Endodermal cell (in vitro differentiated cells): ENCODE results near the gene ZNF281. TPM values are rescaled to one million over a fixed set of nuclear protein-coding genes. Genes with fewer than 3 reads are reported as not detected.

ENCODE experiments used
- DNase-seq: peaks from one replicate; pipeline ENCODE4 v3.0.0-alpha.2; 2017
- H3K27ac ChIP-seq: 2 replicates; pipeline ENCODE4 v1.5.1; 2013; ENCODE audit warnings: mild to moderate bottlenecking, low read depth, low read length, moderate library complexity
- H3K27me3 ChIP-seq: 2 replicates; pipeline ENCODE4 v1.6.1; 2013; ENCODE audit warnings: mild to moderate bottlenecking, low read length, moderate library complexity; ENCODE audit not compliant: insufficient read depth, control insufficient read depth, poor library complexity, severe bottlenecking
- H3K36me3 ChIP-seq: 2 replicates; pipeline ENCODE4 v1.7.0; 2013; ENCODE audit warnings: mild to moderate bottlenecking, low read length, moderate library complexity; ENCODE audit not compliant: control insufficient read depth, insufficient read depth
- H3K4me1 ChIP-seq: one replicate; pipeline ENCODE4 v1.7.0; 2013; ENCODE audit warnings: low read length; ENCODE audit not compliant: control insufficient read depth, insufficient read depth
- H3K4me3 ChIP-seq: 2 replicates; pipeline ENCODE4 v1.5.1; 2013; ENCODE audit warnings: mild to moderate bottlenecking, low read length, moderate library complexity
- H3K9ac ChIP-seq: 2 replicates; pipeline ENCODE4 v1.6.1; 2013; ENCODE audit warnings: mild to moderate bottlenecking, low read length, moderate library complexity; ENCODE audit not compliant: poor library complexity, severe bottlenecking; ENCODE audit errors: extremely low read depth
- H3K9me3 ChIP-seq: 2 replicates; pipeline ENCODE4 v1.6.1; 2013; ENCODE audit warnings: mild to moderate bottlenecking, low read length, moderate library complexity; ENCODE audit not compliant: control insufficient read depth
- H3K27ac Mint-ChIP-seq: 2 replicates; pipeline ENCODE4 v1.8.0; 2020; ENCODE audit warnings: mixed read lengths
- H3K27me3 Mint-ChIP-seq: 2 replicates; pipeline ENCODE4 v1.8.0; 2021; ENCODE audit warnings: mild to moderate bottlenecking, mixed read lengths; ENCODE audit not compliant: insufficient read depth
- H3K36me3 Mint-ChIP-seq: 2 replicates; pipeline ENCODE4 v1.8.0; 2020; ENCODE audit warnings: low read depth, mixed read lengths
- H3K4me1 Mint-ChIP-seq: 2 replicates; pipeline ENCODE4 v1.8.0; 2020; ENCODE audit warnings: mixed read lengths
- H3K4me3 Mint-ChIP-seq: 2 replicates; pipeline ENCODE4 v1.8.0; 2020; ENCODE audit warnings: mild to moderate bottlenecking, moderate library complexity, mixed read lengths
- H3K9me3 Mint-ChIP-seq: 2 replicates; pipeline ENCODE4 v1.8.0; 2020; ENCODE audit warnings: mild to moderate bottlenecking, mixed read lengths
- CTCF ChIP-seq: fragments of 200-600 bp; sonication (generic); conservative IDR thresholded peaks from 2 replicates; pipeline ENCODE4 v1.5.0; 2021; ENCODE audit warnings: antibody characterized with exemption, mild to moderate bottlenecking
- WGBS, 2 experiments: methylation state at CpG; one replicate each; pipeline versions ENCODE4 v1.1.5 to v1.1.7; 2013; ENCODE audit warnings: missing lambda C conversion rate in 2 of 2, mixed read lengths in 1 of 2; ENCODE audit not compliant: insufficient coverage in 1 of 2, insufficient read length in 1 of 2; 5-methylcytosine and 5-hydroxymethylcytosine counted together
- total RNA-seq, 2 donors: library from RNA; stranded (reverse); fragmentation: NEBNext Ultra II Directional in 1 of 2; extraction: Animal tissue kit (Norgen Biotek cat#: 25700) in 1 of 2; gene quantifications; 2 replicates in 1 of 2; 3 replicates in 1 of 2; pipeline ENCODE4 v1.2.1, GENCODE V29; 2021

The ZNF281 gene
- total RNA-seq, 2 donors from 2014 or later = 51.7 to 61.1 TPM

GRCh38 chr1:200406161-200406797, 3.6 kb downstream of the ZNF281 start:
- Histone ChIP-seq H3K9me3 (no peaks in the 10 kb centered on the region), H3K4me1 (peaks cover 2% of the 10 kb centered on the region), H3K27ac (no peak overlapping the region), H3K27me3 (no peaks in the 10 kb centered on the region), H3K9ac (peak overlapping the region; percentile 5), H3K4me3 (peak overlapping the region; percentile 93), H3K36me3 (peaks cover 78% of the 10 kb centered on the region)
- Mint-ChIP-seq H3K36me3 (peaks cover 65% of the 10 kb centered on the region), H3K4me1 (peaks cover 66% of the 10 kb centered on the region), H3K9me3 (no peaks in the 10 kb centered on the region), H3K27ac (no peak overlapping the region), H3K4me3 (peak overlapping the region; percentile 91), H3K27me3 (no peaks in the 10 kb centered on the region)
- TF ChIP-seq CTCF = no peak
- no peak for DNase-seq
- WGBS, 2 experiments = 80 to 89% methylated on average over 3 to 5 of the region's 8 CpGs

- TF ChIP-seq CTCF = no peak
- no peaks in the 10 kb centered on the region for H3K27me3 ChIP-seq
- no peak overlapping the region for H3K27ac Mint-ChIP-seq
- no peaks in the 10 kb centered on the region for H3K27me3 Mint-ChIP-seq
- H3K4me1 Mint-ChIP-seq = peaks cover 65% of the 10 kb centered on the region
- H3K9ac ChIP-seq = no peak overlapping the region
- H3K36me3 Mint-ChIP-seq = peaks cover 65% of the 10 kb centered on the region
- H3K4me3 Mint-ChIP-seq = peak overlapping the region; percentile 91
- H3K4me3 ChIP-seq = peak overlapping the region; percentile 93
- peaks cover 84% of the 10 kb centered on the region for H3K36me3 ChIP-seq
- H3K9me3 Mint-ChIP-seq = no peaks in the 10 kb centered on the region
- no peaks in the 10 kb centered on the region for H3K9me3 ChIP-seq
- 96 to 100% methylated on average over 2 of the region's 2 CpGs for WGBS, 2 experiments
- peaks cover 2% of the 10 kb centered on the region for H3K4me1 ChIP-seq
- DNase-seq = no peak
- H3K27ac ChIP-seq = no peak overlapping the region
Observed at GRCh38 chr1:200405264-200405663, 4.6 kb downstream of the ZNF281 start.

- no peak for TF ChIP-seq CTCF
- no peaks in the 10 kb centered on the region for H3K27me3 Mint-ChIP-seq
- H3K4me3 ChIP-seq = peak overlapping the region; percentile 7
- no peak overlapping the region for H3K27ac ChIP-seq
- no peak for DNase-seq
- peaks cover 38% of the 10 kb centered on the region for H3K4me1 Mint-ChIP-seq
- H3K4me3 Mint-ChIP-seq = no peak overlapping the region
- H3K9me3 Mint-ChIP-seq = no peaks in the 10 kb centered on the region
- H3K27me3 ChIP-seq = no peaks in the 10 kb centered on the region
- H3K36me3 ChIP-seq = peaks cover 84% of the 10 kb centered on the region
- H3K27ac Mint-ChIP-seq = no peak overlapping the region
- no peaks in the 10 kb centered on the region for H3K9me3 ChIP-seq
- H3K9ac ChIP-seq = no peak overlapping the region
- peaks cover 2% of the 10 kb centered on the region for H3K4me1 ChIP-seq
- peaks cover 45% of the 10 kb centered on the region for H3K36me3 Mint-ChIP-seq
- WGBS, 2 experiments = 97 to 100% methylated on average over 1 of the region's 1 CpG
Observed at GRCh38 chr1:200401708-200402107, 8.1 kb downstream of the ZNF281 start.
